GM18498 (cell line): ENCODE measurements around the gene OTOG.

Source experiments
- ATAC-seq: cut with Tn5 transposase; IDR thresholded peaks from one replicate; pipeline ENCODE4 v1.9.1; 2021; ENCODE audit warnings: mild to moderate bottlenecking, moderate library complexity; ENCODE audit not compliant: unreplicated experiment

The OTOG gene

GRCh38 chr11:17578296-17578695 is 31.2 kb downstream of the OTOG start:
- ATAC-seq: no peak

GRCh38 chr11:17578958-17579357 is 31.9 kb downstream of the OTOG start:
- ATAC-seq: no peak

- ATAC-seq: no peak
Measured at GRCh38 chr11:17579451-17579850, 32.4 kb downstream of the OTOG start.

DNA sequence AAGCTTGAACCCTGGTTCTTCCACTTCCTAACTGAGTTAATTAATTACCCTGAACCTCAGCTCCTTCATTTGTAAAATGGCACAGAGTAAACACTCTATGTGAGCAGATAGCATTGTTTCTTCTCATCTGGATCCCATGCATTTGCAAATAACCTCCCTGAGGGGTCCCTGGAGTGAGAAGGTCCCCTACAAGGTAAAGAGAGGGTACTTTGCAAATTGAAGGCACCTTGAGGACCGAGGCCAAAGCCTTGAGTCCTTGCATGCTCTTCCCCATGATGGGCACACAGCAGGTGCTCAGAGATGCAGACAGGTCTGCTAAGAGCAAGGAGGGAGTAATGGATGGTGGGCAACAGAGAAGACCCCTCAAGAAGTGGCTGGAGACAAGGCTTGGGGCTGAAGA is 33.2 kb downstream of the OTOG start:
- ATAC-seq: no peak

- no peak for ATAC-seq
Measured at GRCh38 chr11:17581036-17581731, 34.1 kb downstream of the OTOG start.

- no peak for ATAC-seq
Measured at GRCh38 chr11:17581732-17582053, 34.6 kb downstream of the OTOG start.

DNA sequence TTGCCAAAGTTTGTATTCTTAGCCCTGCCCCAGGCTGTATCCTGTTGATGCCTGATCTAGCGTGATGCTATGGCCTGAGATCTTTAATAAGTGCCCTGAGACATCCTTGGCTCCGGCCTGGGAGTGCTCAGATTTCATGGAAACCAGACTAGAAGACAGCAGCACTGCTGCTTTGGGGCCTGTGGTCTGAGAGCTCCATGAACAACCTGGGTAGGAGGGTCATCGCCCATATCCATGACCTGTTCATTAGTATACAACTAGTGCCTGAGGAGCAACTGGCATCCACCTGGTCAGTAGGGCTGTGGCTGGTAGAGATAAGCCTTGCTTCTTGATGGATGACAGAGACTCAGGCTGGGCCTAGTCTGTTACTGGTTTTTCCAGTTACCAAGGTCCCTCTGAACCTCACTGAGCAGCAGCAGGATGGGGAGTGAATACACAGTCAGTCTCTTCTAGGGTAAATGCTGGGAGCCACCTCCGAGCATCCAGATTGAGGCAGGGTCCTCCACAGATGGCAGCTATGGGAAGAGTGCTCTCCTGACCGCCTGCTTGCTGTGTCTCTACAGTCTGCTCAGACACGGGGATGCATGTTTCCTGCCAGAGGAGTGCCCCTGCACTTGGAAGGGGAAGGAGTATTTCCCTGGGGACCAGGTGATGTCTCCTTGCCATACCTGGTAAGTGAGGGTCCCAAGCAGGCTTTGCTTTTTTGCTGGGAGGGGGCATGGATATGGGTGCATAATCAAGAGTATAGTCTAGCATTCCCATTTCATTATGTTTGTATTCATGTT is 39.0 kb downstream of the OTOG start:
- no peak for ATAC-seq

DNA sequence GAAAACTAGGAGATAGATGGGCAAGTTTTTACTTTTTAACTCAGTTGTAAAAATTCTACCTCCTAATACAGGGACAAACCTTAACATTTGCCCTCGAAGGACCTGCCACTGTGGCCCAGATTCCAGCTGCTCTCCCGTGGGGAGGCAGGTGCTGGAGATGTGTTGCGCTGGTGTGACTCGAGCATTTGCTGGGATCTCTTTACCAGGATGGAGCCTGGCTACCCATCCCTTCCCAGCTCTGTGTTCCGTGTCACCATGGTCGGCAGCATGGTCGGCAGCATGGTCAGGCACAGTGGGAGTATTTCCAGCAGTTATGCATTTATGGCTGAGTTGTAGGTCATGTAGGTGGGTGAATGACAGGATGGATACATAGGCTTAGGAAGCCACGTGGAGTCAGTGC is 41.1 kb downstream of the OTOG start:
- no peak for ATAC-seq

DNA sequence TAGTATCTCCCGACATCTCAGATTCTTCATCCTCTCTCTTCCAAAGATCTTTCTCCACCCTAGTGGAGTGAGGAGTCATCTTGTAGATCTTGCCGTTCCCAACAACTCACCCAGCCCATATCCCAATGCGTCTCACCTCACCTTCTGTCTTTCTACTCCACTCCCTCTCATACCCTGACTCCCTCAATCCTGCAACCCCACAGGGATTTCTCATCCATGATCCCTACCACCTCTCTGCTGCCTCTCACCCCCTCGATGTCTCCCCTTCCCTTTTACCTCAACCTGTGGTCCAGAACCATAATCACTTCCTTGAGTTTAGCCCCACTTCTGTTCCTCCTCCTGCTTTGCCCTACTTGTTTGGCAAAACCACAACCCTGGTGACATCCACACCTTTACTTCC is 41.7 kb downstream of the OTOG start:
- no peak for ATAC-seq

DNA sequence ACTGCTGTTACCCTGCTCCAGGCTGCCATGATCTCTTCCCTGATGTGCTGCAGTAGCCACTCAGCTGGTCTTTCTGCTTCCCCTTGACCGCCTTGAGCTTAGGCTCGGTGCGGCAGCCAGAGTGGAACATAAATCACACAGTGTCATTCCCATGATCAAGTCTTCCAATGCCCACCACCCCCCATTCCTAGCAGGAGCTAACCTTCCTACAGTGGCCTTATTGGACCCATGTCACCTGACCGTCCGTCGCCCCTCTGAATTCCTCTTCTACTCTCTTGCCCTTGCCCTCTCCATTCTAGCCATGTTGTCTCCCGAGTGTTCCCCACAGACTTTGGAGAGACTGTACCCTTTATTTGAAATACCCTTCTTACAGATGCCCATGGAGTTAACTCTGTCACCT is 43.4 kb downstream of the OTOG start:
- ATAC-seq: no peak

GRCh38 chr11:17591293-17591692 is 44.2 kb downstream of the OTOG start:
- ATAC-seq: no peak

- no peak for ATAC-seq
Measured at GRCh38 chr11:17593466-17594245, 46.6 kb downstream of the OTOG start.

DNA sequence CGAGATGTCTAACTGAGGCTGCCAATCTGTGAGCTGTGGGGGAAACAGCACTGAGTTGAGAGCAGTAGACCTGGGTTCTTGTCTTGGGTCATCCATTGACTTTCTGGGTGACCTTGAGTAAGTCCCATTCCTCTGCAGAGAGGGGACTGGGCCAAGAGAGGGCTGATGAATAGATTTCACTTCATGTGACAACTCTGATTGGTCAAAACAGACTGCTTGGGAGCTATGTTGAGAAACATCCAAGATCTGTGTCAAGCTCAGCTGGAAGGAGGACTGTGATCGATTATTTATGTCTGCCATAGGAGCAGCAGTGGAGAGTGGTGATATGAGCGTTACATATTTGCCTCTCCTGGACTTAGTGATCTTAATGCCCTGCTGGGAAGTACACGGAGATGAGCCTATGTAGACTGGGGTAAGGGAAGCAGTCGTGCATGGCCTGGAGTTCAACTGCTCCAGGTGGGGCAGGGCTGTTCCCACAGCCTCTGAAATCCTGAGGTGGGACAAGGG is 47.7 kb downstream of the OTOG start:
- no peak for ATAC-seq

DNA sequence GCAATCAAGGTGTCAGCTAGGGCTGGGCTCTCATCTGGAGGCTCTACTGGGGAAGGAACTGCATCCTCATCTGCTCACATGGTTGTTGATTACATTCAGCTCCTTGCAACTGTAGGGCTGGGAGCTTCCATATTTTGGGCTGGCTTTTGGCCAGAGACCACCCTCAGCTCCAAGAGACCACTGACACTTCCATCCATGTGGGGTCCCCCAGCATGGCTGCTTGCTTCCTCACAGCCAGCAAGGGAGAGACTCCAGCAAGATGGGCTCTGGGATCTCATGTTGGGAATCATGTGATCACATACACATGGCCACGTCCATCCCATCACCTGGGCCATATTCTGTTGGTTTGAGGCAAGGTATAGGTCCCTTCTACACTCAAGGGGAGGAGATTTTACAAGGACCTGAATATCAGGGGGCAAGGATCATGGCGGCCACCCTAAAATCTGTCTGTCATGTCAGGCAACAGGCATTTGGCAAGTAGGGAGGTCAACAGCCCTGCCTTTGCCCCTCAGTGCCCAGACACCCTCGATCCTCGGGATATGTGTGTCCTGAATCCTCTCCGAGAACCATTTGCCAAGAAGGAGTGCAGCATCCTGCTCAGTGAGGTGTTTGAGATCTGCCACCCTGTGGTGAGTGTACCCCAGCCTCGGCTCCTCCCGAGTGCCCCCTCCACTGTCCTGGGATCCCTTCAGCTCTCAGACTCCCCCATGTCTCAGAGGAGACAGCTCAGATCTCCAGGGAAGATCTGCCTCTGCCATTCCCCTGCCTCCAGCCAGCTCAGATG is 48.7 kb downstream of the OTOG start:
- ATAC-seq: no peak

DNA sequence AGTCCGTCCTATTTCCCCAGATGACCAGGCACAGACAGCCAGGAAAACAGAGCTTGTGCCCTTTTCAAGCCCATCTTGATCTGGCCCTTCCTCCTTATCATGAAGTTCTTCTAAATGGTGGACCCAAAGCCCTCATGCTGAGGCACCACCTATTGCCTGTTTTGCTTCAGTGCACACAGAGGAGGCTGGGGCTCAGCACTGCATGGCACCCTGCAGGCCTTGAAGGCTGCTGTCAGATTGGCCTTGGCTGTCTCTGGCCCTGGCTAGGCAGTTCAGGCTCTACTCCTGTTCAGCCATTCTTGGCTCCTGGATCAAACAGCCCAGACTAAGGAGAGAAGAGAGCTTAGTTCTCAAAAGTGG is 49.2 kb downstream of the OTOG start:
- no peak for ATAC-seq

- ATAC-seq: no peak
Measured at GRCh38 chr11:17596711-17597110, 49.7 kb downstream of the OTOG start.

GRCh38 chr11:17597770-17598169 is 50.7 kb downstream of the OTOG start:
- no peak for ATAC-seq

DNA sequence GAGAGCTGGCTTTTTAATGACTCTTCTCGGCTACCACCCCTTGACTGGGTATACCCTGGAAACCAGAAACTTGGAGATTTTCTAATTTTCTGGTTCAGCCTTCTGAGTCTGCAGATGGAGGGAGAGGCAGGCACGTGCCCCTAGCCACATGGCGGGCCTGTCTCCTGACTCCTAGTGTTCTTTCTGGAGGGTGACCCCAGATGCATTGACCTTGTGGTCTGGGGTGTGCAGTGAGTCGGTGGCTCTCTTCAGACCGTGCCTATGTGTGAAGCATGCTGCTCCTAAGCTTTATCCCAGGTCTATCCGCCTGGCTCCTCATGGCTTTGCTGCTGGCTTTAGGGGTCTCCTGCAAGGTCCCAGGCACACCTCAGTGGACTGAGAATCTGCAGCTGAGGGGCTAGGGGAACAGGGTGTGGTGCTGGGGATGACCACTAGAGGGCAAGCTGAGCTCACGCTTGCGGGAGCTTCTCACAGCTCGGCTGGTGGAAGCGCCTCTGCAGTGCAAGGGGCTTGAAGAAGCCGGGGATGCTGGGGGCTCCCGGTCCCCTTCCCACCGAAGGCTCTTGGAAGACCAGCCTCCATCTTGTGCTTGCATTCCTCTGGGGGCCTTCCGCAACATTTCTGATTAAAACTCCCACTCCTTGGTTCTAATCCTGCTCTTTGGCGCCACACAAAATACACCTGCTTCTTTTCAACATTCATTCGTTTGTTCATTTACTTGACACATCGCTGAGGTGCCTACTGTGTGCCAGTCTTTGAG is 51.8 kb downstream of the OTOG start:
- ATAC-seq: peak; percentile 88

DNA sequence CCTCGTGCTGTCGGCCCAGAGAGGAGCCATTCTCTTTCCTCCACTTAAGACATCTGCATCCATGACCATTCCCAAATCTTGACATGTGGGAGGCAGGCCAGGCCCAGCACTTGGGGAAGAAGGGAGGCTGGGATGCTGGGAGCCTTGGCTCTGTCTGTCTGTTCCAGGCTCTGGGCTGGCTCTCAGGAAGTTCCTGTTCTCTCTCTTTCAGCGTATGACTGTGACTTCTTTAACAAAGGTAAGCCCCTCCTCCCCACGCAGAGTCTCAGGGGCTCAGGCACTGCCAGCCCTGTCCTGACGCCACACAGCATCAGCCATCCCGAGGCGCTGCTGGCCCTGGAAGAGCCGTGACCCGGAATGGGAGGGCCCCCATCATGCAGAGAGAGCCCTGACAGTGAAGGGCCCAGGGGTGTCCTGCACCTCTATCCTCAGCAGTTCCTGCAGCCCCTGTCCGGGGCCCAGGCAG is 52.4 kb downstream of the OTOG start:
- no peak for ATAC-seq
